MM.1S (cell line): ENCODE results near the gene SETBP1.

Experiments used
- EZH2 ChIP-seq: fragments of 300-600 bp; sonication (generic); optimal IDR thresholded peaks from 2 replicates; pipeline ENCODE3; 2017; ENCODE audit warnings: low read depth, mild to moderate bottlenecking, antibody characterized with exemption, low read length, mixed read lengths
- EZH2phosphoT487 ChIP-seq: fragments of 300-600 bp; sonication (generic); IDR thresholded peaks from 2 replicates; pipeline ENCODE4 v1.6.1; 2018; ENCODE audit warnings: antibody characterized with exemption, low read length
- TF ChIP-seq, protein P1 (sequence below): fragments of 300-600 bp; sonication (generic); IDR thresholded peaks from 2 replicates; pipeline ENCODE4 v1.5.1; 2016; ENCODE audit warnings: antibody characterized with exemption, low read length, mixed read lengths

- TF ChIP-seq, protein P1, sequence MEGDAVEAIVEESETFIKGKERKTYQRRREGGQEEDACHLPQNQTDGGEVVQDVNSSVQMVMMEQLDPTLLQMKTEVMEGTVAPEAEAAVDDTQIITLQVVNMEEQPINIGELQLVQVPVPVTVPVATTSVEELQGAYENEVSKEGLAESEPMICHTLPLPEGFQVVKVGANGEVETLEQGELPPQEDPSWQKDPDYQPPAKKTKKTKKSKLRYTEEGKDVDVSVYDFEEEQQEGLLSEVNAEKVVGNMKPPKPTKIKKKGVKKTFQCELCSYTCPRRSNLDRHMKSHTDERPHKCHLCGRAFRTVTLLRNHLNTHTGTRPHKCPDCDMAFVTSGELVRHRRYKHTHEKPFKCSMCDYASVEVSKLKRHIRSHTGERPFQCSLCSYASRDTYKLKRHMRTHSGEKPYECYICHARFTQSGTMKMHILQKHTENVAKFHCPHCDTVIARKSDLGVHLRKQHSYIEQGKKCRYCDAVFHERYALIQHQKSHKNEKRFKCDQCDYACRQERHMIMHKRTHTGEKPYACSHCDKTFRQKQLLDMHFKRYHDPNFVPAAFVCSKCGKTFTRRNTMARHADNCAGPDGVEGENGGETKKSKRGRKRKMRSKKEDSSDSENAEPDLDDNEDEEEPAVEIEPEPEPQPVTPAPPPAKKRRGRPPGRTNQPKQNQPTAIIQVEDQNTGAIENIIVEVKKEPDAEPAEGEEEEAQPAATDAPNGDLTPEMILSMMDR, result no peak
- TF ChIP-seq EZH2 (no peak), EZH2phosphoT487 (no peak)
Observed at GRCh38 chr18:44950685-44951195, 270.1 kb downstream of the SETBP1 start.
